Naive thymus-derived CD8-positive, alpha-beta T cell (primary cell): ENCODE data around the gene CDON. TPM values are rescaled to one million over a fixed set of nuclear protein-coding genes. Genes with fewer than 3 reads are reported as not detected.

Experiments used
- ATAC-seq, 2 donors: fragments of 150-1000 bp; cut with Tn5 transposase in 1 of 2; sonication (Bioruptor Pico), chemical (Tn5 transposase) in 1 of 2; 1 replicate in 1 of 2; 2 replicates in 1 of 2; pipeline ENCODE4 v1.10.0; 2021; ENCODE audit warnings: mild to moderate bottlenecking in 2 of 2, moderate library complexity in 2 of 2
- POLR2A ChIA-PET: fragments of 350-600 bp; sonication (Branson Sonifier 250); formaldehyde crosslinking; loops from one replicate; lab custom pipeline; 2021; ENCODE audit warnings: antibody characterized with exemption; lab: Charles Lee
- DNase-seq, 10 donors: peaks; one replicate each; pipeline versions ENCODE4 v3.0.0 to v3.0.0-alpha.2; 2020 to 2022
- H3K27ac Mint-ChIP-seq, 10 donors: one replicate each; pipeline ENCODE4 v1.8.0; 2020 to 2022; ENCODE audit warnings: mild to moderate bottlenecking in 10 of 10, mixed read lengths in 10 of 10, moderate library complexity in 4 of 10, inconsistent platforms in 1 of 10
- H3K27me3 Mint-ChIP-seq, 5 donors: one replicate each; pipeline ENCODE4 v1.8.0; 2021 to 2022; ENCODE audit warnings: mixed read lengths in 5 of 5
- H3K36me3 Mint-ChIP-seq, 3 donors: one replicate each; pipeline ENCODE4 v1.8.0; 2020 to 2022; ENCODE audit warnings: mixed read lengths in 3 of 3, mild to moderate bottlenecking in 2 of 3, inconsistent platforms in 1 of 3
- H3K4me1 Mint-ChIP-seq, 4 donors: one replicate each; pipeline ENCODE4 v1.8.0; 2021 to 2022; ENCODE audit warnings: mixed read lengths in 4 of 4
- H3K4me3 Mint-ChIP-seq, 10 donors: one replicate each; pipeline ENCODE4 v1.8.0; 2020 to 2022; ENCODE audit warnings: mild to moderate bottlenecking in 10 of 10, mixed read lengths in 10 of 10, moderate library complexity in 6 of 10, inconsistent platforms in 1 of 10
- H3K9me3 Mint-ChIP-seq, 9 donors: one replicate each; pipeline ENCODE4 v1.8.0; 2020 to 2022; ENCODE audit warnings: mixed read lengths in 9 of 9, mild to moderate bottlenecking in 3 of 9, inconsistent platforms in 1 of 9, moderate library complexity in 1 of 9
- polyA plus RNA-seq, 3 donors: library from polyadenylated mRNA; unstranded; fragments of 300-500 nt; fragmentation: Illumina TruSeq; gene quantifications; one replicate each; pipeline ENCODE4 v1.2.3, GENCODE V29; 2021
- total RNA-seq, 8 experiments: library from RNA in 2 of 8; stranded (reverse) in 2 of 8; gene quantifications; one replicate each; pipeline ENCODE4 v1.2.3 and lab custom pipeline; 2021 to 2026

Gene CDON
- total and polyA plus RNA-seq, 5 experiments from 2014 or later: 0.14 to 2.8 (median 1.1) TPM; not detected in 1

DNA sequence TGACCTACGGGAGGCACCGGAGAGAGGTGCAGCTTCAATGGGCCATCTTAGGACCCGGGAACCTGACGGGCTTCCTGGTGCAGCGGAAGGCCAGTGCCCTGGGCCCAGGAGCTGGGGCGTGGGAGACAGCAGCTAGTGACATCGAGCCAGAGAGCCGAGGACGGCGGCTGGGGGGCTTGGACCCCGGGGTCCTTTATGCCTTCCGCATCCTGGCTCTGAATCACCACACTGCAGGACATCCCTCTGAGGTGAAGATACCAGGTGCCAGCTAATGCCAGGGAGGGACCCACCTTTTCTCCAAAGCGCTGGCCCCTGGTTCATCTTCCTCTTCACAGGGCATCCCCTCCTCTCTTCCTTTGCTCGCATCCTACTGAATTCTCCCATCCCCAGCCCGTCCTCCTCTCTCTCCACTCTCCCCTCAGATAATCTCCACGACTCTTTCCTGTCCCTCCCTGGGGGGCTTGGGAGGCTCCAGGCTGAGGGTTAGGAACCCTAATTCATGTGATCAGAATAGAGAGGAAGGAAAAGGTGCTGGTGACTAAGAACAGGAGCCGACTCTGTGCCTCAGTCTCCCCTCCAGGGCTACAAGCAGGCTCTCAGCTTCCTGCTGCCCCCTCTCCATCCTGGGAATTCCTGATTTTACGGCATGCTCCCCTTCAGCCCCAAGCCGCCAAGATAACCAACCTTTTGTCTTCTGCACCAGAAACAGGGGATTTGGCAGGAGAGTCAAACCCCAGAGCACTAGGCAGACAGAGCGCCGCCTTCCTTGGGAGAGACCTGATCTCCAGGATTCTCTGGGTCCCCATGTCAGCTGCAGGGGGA is 108.3 kb downstream of the CDON start:
- ATAC-seq (no peak), DNase-seq (no peak)
- Mint-ChIP-seq H3K9me3 (no peaks in the 10 kb centered on the region), H3K4me1 (peaks cover 0 to 3% (median 0%) of the 10 kb centered on the region in 4 donors), H3K36me3 (no peaks in the 10 kb centered on the region), H3K4me3 (no peak overlapping the region), H3K27me3 (peaks cover under 1 to 9% (median 4%) of the 10 kb centered on the region in 5 donors), H3K27ac (no peak overlapping the region)
- POLR2A ChIA-PET: no interaction called here

DNA sequence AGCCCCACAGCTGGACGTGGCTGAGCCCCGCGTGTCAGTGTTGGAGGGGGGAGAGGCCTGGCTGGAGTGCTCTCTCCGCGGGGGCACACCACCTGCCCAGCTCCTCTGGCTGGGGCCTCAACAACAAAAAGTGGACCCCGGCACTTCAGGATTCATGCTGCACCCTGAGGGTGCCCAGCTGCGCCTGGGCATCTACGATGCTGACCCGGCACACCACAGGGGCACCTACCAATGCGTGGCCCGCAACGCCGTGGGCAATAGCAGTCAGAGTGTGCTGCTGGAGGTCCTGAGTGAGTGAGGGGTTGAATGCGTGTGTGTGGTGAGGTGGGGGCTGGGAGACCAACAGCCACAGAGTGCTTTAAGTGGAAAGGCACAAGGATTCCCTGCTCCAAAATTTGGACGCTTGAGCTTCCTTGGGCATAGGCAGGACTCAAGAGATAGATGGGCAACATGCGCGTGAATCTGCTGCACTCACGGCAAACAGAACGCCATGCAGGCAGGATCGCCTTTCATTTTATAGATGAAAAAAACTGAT is 109.2 kb downstream of the CDON start:
- DNase-seq (no peak), ATAC-seq (no peak)
- Mint-ChIP-seq H3K27ac (no peak overlapping the region), H3K36me3 (no peaks in the 10 kb centered on the region), H3K27me3 (peaks cover 3 to 12% (median 8%) of the 10 kb centered on the region in 5 donors), H3K4me3 (no peak overlapping the region), H3K4me1 (peaks cover 0 to 3% (median 0%) of the 10 kb centered on the region in 4 donors), H3K9me3 (no peaks in the 10 kb centered on the region)
- POLR2A ChIA-PET: no interaction called here

DNA sequence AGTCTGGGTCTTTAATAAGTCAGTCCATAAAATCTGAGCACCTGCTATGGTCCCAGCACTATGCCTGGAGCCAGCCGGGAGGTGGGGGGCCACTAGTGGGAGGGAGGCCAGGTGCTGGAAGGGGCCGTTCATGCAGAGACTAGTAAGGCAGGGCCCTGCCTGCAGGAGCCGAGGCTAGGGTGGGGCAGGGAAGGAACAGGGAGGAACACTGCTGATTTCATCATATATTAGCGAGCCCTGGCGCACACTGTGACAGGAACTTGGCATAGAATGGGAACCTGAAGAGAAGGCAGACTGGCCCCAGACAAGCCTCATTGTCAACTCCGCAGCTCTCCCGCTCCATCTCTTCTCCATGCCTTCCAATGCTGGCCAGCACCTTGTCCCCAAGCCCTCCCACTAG is 109.7 kb downstream of the CDON start:
- no peak overlapping the region for H3K4me3 Mint-ChIP-seq
- POLR2A ChIA-PET: no interaction called here
- peaks cover 0 to 3% (median 0%) of the 10 kb centered on the region in 4 donors for H3K4me1 Mint-ChIP-seq
- peaks cover 3 to 12% (median 8%) of the 10 kb centered on the region in 5 donors for H3K27me3 Mint-ChIP-seq
- DNase-seq (no peak), ATAC-seq (no peak)
- no peaks in the 10 kb centered on the region for H3K36me3 Mint-ChIP-seq
- H3K9me3 Mint-ChIP-seq: no peaks in the 10 kb centered on the region
- no peak overlapping the region for H3K27ac Mint-ChIP-seq

DNA sequence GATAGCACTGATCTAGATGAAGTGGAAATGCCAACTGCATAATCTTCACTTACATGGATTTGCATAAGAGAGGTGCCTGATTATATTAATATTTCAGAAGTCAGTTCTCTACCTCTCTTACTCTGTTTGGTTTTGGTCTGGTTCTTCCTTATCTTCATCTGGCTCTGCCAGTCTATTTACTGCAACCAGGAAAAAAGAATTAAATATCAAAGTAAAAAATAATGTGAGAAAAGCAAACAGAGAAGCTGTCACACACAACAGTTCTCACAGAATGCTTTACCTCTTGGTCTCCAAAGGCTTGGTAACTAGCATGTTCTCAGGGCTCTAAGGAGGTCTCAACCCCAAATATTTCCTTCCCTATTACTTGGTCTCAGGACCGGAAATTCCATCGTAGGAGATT is 110.1 kb downstream of the CDON start:
- peaks cover 3 to 12% (median 8%) of the 10 kb centered on the region in 5 donors for H3K27me3 Mint-ChIP-seq
- H3K4me1 Mint-ChIP-seq: peaks cover 0 to under 1% (median 0%) of the 10 kb centered on the region in 4 donors
- H3K9me3 Mint-ChIP-seq: no peaks in the 10 kb centered on the region
- H3K27ac Mint-ChIP-seq: no peak overlapping the region
- H3K36me3 Mint-ChIP-seq: no peaks in the 10 kb centered on the region
- POLR2A ChIA-PET: no interaction called here
- H3K4me3 Mint-ChIP-seq: no peak overlapping the region
- ATAC-seq (no peak), DNase-seq (no peak)

GRCh38 chr11:125951731-125952130 is 110.9 kb downstream of the CDON start:
- H3K4me3 Mint-ChIP-seq: no peak overlapping the region
- DNase-seq: no peak
- no peaks in the 10 kb centered on the region for H3K4me1 Mint-ChIP-seq
- POLR2A ChIA-PET: no interaction called here
- H3K36me3 Mint-ChIP-seq: no peaks in the 10 kb centered on the region
- H3K27ac Mint-ChIP-seq: no peak overlapping the region
- H3K27me3 Mint-ChIP-seq: peaks cover 3 to 12% (median 8%) of the 10 kb centered on the region in 5 donors
- no peaks in the 10 kb centered on the region for H3K9me3 Mint-ChIP-seq
- ATAC-seq: no peak

- no peak overlapping the region for H3K27ac Mint-ChIP-seq
- DNase-seq (no peak), ATAC-seq (no peak)
- POLR2A ChIA-PET: no interaction called here
- H3K9me3 Mint-ChIP-seq: no peaks in the 10 kb centered on the region
- H3K27me3 Mint-ChIP-seq: peaks cover 3 to 12% (median 8%) of the 10 kb centered on the region in 5 donors
- no peaks in the 10 kb centered on the region for H3K4me1 Mint-ChIP-seq
- H3K36me3 Mint-ChIP-seq: no peaks in the 10 kb centered on the region
- no peak overlapping the region for H3K4me3 Mint-ChIP-seq
These were observed 111.7 kb downstream of the CDON start for GRCh38 chr11:125950696-125951651.

DNA sequence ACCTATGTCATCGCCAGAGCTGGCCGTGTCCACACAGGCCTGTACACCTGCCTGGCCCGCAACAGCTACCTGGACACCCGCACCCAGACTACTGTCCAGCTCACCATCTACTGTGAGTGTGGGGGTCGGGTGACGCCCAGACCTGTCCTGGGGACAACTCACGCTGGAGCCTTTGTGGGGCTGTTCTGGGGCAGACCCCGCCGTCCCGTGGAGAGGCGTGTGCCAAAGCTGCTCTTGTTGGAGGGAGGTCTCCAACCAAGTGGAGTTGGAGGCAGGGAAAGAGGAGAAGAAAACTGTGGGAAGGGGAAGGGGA is 112.5 kb downstream of the CDON start:
- POLR2A ChIA-PET: no interaction called here
- ATAC-seq: no peak
- Mint-ChIP-seq H3K27ac (no peak overlapping the region), H3K4me3 (no peak overlapping the region), H3K27me3 (peaks cover 3 to 12% (median 8%) of the 10 kb centered on the region in 5 donors), H3K36me3 (no peaks in the 10 kb centered on the region), H3K9me3 (no peaks in the 10 kb centered on the region), H3K4me1 (no peaks in the 10 kb centered on the region)
- DNase-seq: no peak

DNA sequence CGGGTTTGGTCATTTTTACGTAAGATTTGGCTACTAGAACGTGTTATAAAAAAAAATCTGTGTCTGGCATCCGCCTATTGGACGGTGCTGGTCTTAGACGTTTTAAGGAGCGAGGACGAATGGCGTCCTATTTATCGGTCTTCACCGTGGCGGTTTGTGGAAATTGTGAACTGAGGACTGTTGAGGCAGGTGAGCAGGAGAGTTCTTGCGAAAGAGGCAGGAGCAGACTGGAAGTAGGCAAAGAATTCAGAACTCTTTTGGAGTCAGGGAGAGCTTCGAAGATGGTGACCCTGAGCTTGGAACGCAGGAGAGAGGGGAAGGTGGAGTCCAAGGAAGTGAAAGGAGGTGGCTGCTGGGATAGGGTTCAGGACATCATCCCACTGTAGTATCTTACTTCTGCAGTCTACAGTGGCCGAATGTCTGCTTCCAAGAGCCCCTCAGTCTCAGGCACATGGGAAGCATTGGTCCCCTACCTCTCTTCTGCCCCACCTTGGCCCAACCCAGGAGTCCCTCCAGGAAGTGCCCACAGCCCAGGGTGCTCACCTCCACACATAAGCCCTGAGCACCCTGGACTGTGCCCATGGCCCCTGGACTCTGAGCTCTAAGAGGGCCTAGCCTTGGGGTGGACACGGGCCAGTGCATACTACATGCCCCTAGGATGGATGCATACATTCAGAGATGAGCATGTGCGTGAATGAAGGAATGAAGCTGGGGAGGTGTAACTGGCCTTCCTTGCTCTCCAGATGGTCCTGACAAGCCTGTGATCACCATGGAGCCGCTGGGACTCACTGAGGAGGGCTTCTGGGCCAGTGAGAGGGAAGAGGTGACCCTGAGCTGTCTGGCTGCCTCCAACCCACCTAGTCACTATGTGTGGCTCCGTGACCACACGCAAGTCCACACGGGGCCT is 113.1 kb downstream of the CDON start:
- no peaks in the 10 kb centered on the region for H3K4me1 Mint-ChIP-seq

GRCh38 chr11:125948278-125949051 is 114.2 kb downstream of the CDON start:
- no peaks in the 10 kb centered on the region for H3K36me3 Mint-ChIP-seq
- peaks cover 3 to 12% (median 8%) of the 10 kb centered on the region in 5 donors for H3K27me3 Mint-ChIP-seq
- DNase-seq (no peak), ATAC-seq (no peak)
- H3K27ac Mint-ChIP-seq: no peak overlapping the region
- no peaks in the 10 kb centered on the region for H3K4me1 Mint-ChIP-seq
- H3K4me3 Mint-ChIP-seq: no peak overlapping the region
- POLR2A ChIA-PET: no interaction called here
- H3K9me3 Mint-ChIP-seq: no peaks in the 10 kb centered on the region

More for the DNA sequence above, 113.1 kb downstream of the CDON start:
- Mint-ChIP-seq H3K27ac (no peak overlapping the region), H3K27me3 (peaks cover 3 to 12% (median 8%) of the 10 kb centered on the region in 5 donors), H3K9me3 (no peaks in the 10 kb centered on the region), H3K36me3 (no peaks in the 10 kb centered on the region), H3K4me3 (no peak overlapping the region)
- POLR2A ChIA-PET: no interaction called here
- no peak for ATAC-seq
- no peak for DNase-seq

DNA sequence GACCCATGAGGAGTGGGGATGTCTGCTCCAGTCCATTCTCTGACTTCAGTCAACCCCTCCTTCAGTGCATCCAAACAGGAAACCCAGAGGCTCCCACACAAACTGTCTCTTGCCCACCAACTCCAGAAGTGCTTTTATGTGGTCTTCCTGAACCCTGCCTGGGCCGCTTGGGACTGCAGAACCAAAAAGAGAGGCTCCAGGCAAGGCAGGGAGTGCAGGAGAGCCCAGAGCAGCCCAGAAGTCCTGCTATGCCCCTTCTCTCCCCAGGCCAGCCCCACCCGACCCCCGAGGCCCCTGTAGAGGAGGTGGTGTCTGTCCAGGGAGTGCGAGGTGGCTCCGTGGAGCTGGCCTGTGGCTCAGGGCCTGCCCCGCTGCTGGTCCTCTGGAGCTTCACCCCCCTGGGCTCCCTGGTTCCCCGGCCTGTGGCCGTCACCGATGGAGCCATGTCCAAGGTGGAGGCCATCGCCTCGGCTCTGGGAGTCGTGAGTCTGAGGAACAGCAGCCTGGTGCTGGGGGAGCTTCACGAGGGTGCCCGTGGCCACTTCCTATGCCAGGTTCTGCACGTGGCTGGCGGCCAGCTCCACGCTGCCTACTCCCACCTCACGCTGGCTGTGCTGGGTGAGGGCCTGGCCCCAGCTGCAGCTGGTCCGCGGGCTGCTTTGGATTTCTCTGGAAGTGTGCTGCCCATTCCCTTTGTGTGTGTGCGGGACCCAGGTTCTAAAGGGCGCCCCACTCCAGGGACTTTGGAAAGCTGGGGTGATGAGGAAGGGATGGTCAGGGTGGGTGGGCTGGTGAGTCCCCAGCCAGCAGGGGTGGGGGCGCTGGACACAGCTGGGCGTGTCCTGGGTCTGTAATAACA is 115.0 kb downstream of the CDON start:
- Mint-ChIP-seq H3K27me3 (peaks cover 3 to 12% (median 8%) of the 10 kb centered on the region in 5 donors), H3K36me3 (no peaks in the 10 kb centered on the region), H3K4me1 (peaks cover 0 to 1% (median under 1%) of the 10 kb centered on the region in 4 donors)

More for the DNA sequence above, 115.0 kb downstream of the CDON start:
- Mint-ChIP-seq H3K9me3 (no peaks in the 10 kb centered on the region), H3K4me3 (no peak overlapping the region), H3K27ac (no peak overlapping the region)
- no peak for DNase-seq
- ATAC-seq: no peak
- POLR2A ChIA-PET: no interaction called here
